IMR-90 (cell line): Measurements from ENCODE around the gene TMEM38A. TPM values are rescaled to one million over a fixed set of nuclear protein-coding genes. Genes with fewer than 3 reads are reported as not detected.

Experiments
- ATAC-seq: fragments of 200-7000 bp; cut with Tn5 transposase; 2 replicates; pipeline ENCODE4 v1.9.1; 2020; ENCODE audit warnings: low read depth, mild to moderate bottlenecking, moderate library complexity
- BruUV-seq: library from RNA; stranded (reverse); fragments of 400-500 nt; replicated peaks from 2 replicates; lab custom pipeline; 2021; lab: Mats Ljungman, UMichigan
- CTCF ChIA-PET: fragments of 300-600 bp; formaldehyde crosslinking; extraction: SDS; loops from one replicate; lab custom pipeline; 2021; ENCODE audit warnings: antibody characterized with exemption; lab: Yijun Ruan, JAX
- POLR2A ChIA-PET: fragments of 300-600 bp; sonication (Branson Sonifier 250); formaldehyde crosslinking; loops from one replicate; lab custom pipeline; 2022; ENCODE audit warnings: antibody characterized with exemption; ENCODE audit not compliant: unreplicated experiment; lab: Charles Lee
- DNase-seq: peaks from one replicate; pipeline ENCODE4 v3.0.0; 2013
- H2AFZ ChIP-seq: replicated peaks from 2 replicates; pipeline ENCODE3; 2013; ENCODE audit warnings: low read length, mild to moderate bottlenecking; ENCODE audit not compliant: poor library complexity
- H2AK5ac ChIP-seq: 2 replicates; pipeline ENCODE4 v1.6.1; 2013; ENCODE audit warnings: low read depth, low read length, inconsistent platforms
- H2AK9ac ChIP-seq: replicated peaks from 2 replicates; pipeline ENCODE3; 2013; ENCODE audit warnings: mild to moderate bottlenecking, low read depth, low read length, moderate library complexity; ENCODE audit not compliant: poor library complexity
- H2BK120ac ChIP-seq: 2 replicates; pipeline ENCODE4 v1.6.1; 2013; ENCODE audit warnings: low read depth, low read length, inconsistent platforms
- H2BK15ac ChIP-seq: 3 replicates; pipeline ENCODE4 v1.6.1; 2013; ENCODE audit warnings: low read depth, low read length, inconsistent platforms
- H2BK20ac ChIP-seq: 2 replicates; pipeline ENCODE4 v1.6.1; 2013; ENCODE audit warnings: low read depth, mild to moderate bottlenecking, inconsistent platforms, low read length, moderate library complexity
- H2BK5ac ChIP-seq: 2 replicates; pipeline ENCODE4 v1.6.1; 2013; ENCODE audit warnings: mild to moderate bottlenecking, low read depth, low read length, inconsistent platforms; ENCODE audit not compliant: poor library complexity, severe bottlenecking
- H3K14ac ChIP-seq: replicated peaks from 2 replicates; pipeline ENCODE4 v1.6.1; 2013; ENCODE audit warnings: low read depth, low read length, inconsistent platforms
- H3K18ac ChIP-seq: 2 replicates; pipeline ENCODE4 v1.6.1; 2013; ENCODE audit warnings: low read depth, low read length, control low read depth
- H3K23ac ChIP-seq: 2 replicates; pipeline ENCODE4 v1.6.1; 2013; ENCODE audit warnings: low read depth, low read length, inconsistent platforms
- H3K27ac ChIP-seq: 2 replicates; pipeline ENCODE4 v1.5.1; 2013; ENCODE audit warnings: mild to moderate bottlenecking, control low read depth, low read length; ENCODE audit not compliant: insufficient read depth
- H3K27me3 ChIP-seq: 2 replicates; pipeline ENCODE4 v1.6.1; 2013; ENCODE audit warnings: low read length; ENCODE audit not compliant: control insufficient read depth, insufficient read depth
- H3K36me3 ChIP-seq: 2 replicates; pipeline ENCODE4 v1.6.1; 2013; ENCODE audit warnings: low read length, mixed read lengths; ENCODE audit not compliant: control insufficient read depth, insufficient read depth
- H3K4ac ChIP-seq: 2 replicates; pipeline ENCODE4 v1.6.1; 2013; ENCODE audit warnings: low read depth, low read length, inconsistent platforms
- H3K4me1 ChIP-seq: 2 replicates; pipeline ENCODE4 v1.6.1; 2013; ENCODE audit warnings: low read length, mixed read lengths; ENCODE audit not compliant: control insufficient read depth, insufficient read depth
- H3K4me2 ChIP-seq: 2 replicates; pipeline ENCODE4 v1.6.1; 2013; ENCODE audit warnings: low read depth, mild to moderate bottlenecking, control low read depth, low read length, moderate library complexity
- H3K4me3 ChIP-seq: 2 replicates; pipeline ENCODE4 v1.5.1; 2013; ENCODE audit warnings: low read depth, mild to moderate bottlenecking, control low read depth, low read length, moderate library complexity; ENCODE audit not compliant: insufficient read depth
- H3K56ac ChIP-seq: 2 replicates; pipeline ENCODE4 v1.6.1; 2013; ENCODE audit warnings: low read length, inconsistent platforms; ENCODE audit not compliant: insufficient read depth; ENCODE audit errors: extremely low read depth
- H3K79me1 ChIP-seq, 2 experiments: 2 replicates each; pipeline ENCODE4 v1.6.1; 2013; ENCODE audit warnings: low read length in 2 of 2, inconsistent platforms in 1 of 2, low read depth in 1 of 2
- H3K9ac ChIP-seq: 2 replicates; pipeline ENCODE4 v1.6.1; 2013; ENCODE audit warnings: low read depth, low read length, control low read depth
- H3K9me1 ChIP-seq: 2 replicates; pipeline ENCODE4 v1.6.1; 2013; ENCODE audit warnings: low read length, inconsistent platforms; ENCODE audit not compliant: insufficient read depth
- H3K9me3 ChIP-seq: 2 replicates; pipeline ENCODE4 v1.6.1; 2013; ENCODE audit warnings: low read length; ENCODE audit not compliant: control insufficient read depth, insufficient read depth
- H4K20me1 ChIP-seq: 2 replicates; pipeline ENCODE4 v1.6.1; 2013; ENCODE audit warnings: low read length, inconsistent platforms; ENCODE audit not compliant: insufficient read depth
- H4K5ac ChIP-seq: 2 replicates; pipeline ENCODE4 v1.6.1; 2013; ENCODE audit warnings: mild to moderate bottlenecking, low read depth, low read length, control low read depth
- H4K8ac ChIP-seq, 2 experiments: 2 replicates each; pipeline ENCODE4 v1.6.1; 2013; ENCODE audit warnings: low read depth in 2 of 2, low read length in 2 of 2, control low read depth in 1 of 2, inconsistent platforms in 1 of 2
- H4K91ac ChIP-seq: 2 replicates; pipeline ENCODE4 v1.6.1; 2013; ENCODE audit warnings: low read depth, low read length, inconsistent platforms; ENCODE audit not compliant: insufficient read depth
- BHLHE40 ChIP-seq: fragments of 150-350 bp; IDR thresholded peaks from 2 replicates; pipeline ENCODE4 v1.6.1; 2016; ENCODE audit warnings: mild to moderate bottlenecking, low read depth, low read length
- CEBPB ChIP-seq: IDR thresholded peaks from 2 replicates; pipeline ENCODE4 v1.6.1; 2012; ENCODE audit warnings: low read depth, low read length, improper control_type of control experiment
- CHD1 ChIP-seq: IDR thresholded peaks from 2 replicates; pipeline ENCODE4 v1.6.1; 2012; ENCODE audit warnings: low read depth, low read length, improper control_type of control experiment
- CTCF ChIP-seq: conservative IDR thresholded peaks from 2 replicates; pipeline ENCODE4 v1.5.1; 2012; ENCODE audit warnings: mild to moderate bottlenecking, low read depth, low read length, improper control_type of control experiment
- ELK1 ChIP-seq: fragments of 150-350 bp; IDR thresholded peaks from 2 replicates; pipeline ENCODE4 v1.6.1; 2016; ENCODE audit warnings: low read depth, mild to moderate bottlenecking, low read length, moderate library complexity, borderline replicate concordance
- FOS ChIP-seq: fragments of 150-350 bp; IDR thresholded peaks from 2 replicates; pipeline ENCODE4 v1.6.1; 2016; ENCODE audit warnings: low read depth, low read length
- MAFK ChIP-seq: IDR thresholded peaks from 2 replicates; pipeline ENCODE4 v1.6.1; 2012; ENCODE audit warnings: low read depth, low read length, improper control_type of control experiment
- MAZ ChIP-seq: IDR thresholded peaks from 2 replicates; pipeline ENCODE4 v1.6.1; 2012; ENCODE audit warnings: low read depth, mild to moderate bottlenecking, low read length, improper control_type of control experiment, moderate library complexity, borderline replicate concordance
- MXI1 ChIP-seq: IDR thresholded peaks from 2 replicates; pipeline ENCODE4 v1.6.1; 2012; ENCODE audit warnings: low read depth, mild to moderate bottlenecking, low read length, moderate library complexity, borderline replicate concordance
- NFE2L2 ChIP-seq: fragments of 150-350 bp; IDR thresholded peaks from 2 replicates; pipeline ENCODE4 v1.6.1; 2016; ENCODE audit warnings: low read depth, mild to moderate bottlenecking, low read length
- POLR2A ChIP-seq: IDR thresholded peaks from 2 replicates; pipeline ENCODE4 v1.6.1; 2012; ENCODE audit warnings: mild to moderate bottlenecking, low read depth, low read length
- RAD21 ChIP-seq: IDR thresholded peaks from 2 replicates; pipeline ENCODE4 v1.6.1; 2012; ENCODE audit warnings: low read length, improper control_type of control experiment
- RCOR1 ChIP-seq: IDR thresholded peaks from 2 replicates; pipeline ENCODE4 v1.6.1; 2012; ENCODE audit warnings: mild to moderate bottlenecking, low read length, improper control_type of control experiment; ENCODE audit not compliant: insufficient replicate concordance
- RFX5 ChIP-seq: IDR thresholded peaks from 2 replicates; pipeline ENCODE4 v1.8.0; 2012; ENCODE audit warnings: low read depth, mild to moderate bottlenecking, low read length, moderate library complexity
- SMC3 ChIP-seq: fragments of 150-350 bp; IDR thresholded peaks from 2 replicates; pipeline ENCODE4 v1.6.1; 2016; ENCODE audit warnings: low read depth, mild to moderate bottlenecking, antibody characterized with exemption, low read length, moderate library complexity
- WGBS, 2 experiments: methylation state at CpG; one replicate each; pipeline versions ENCODE4 v1.1.5 to v1.1.7; 2013; ENCODE audit warnings: missing lambda C conversion rate in 2 of 2; ENCODE audit not compliant: insufficient read length in 1 of 2; ENCODE audit errors: extremely low coverage in 2 of 2; 5-methylcytosine and 5-hydroxymethylcytosine counted together
- dilution Hi-C: fragments of 300-500 bp; cut with HindIII; formaldehyde crosslinking; loops from one replicate; pipeline ENCODE4 v1.14.3; 2018; ENCODE audit warnings: low sequenced_read_pairs; ENCODE audit not compliant: unreplicated experiment
- in situ Hi-C: fragments of 300-500 bp; cut with MboI; formaldehyde crosslinking; loops from 3 replicates; pipeline ENCODE4 v1.14.3; 2019; ENCODE audit warnings: low sequenced_read_pairs, inconsistent platforms, mixed read lengths
- intact Hi-C: fragments of 100-400 bp; cut with micrococcal nuclease; formaldehyde crosslinking; loops from 2 replicates; pipeline ENCODE4 v1.10.0; 2022
- polyA plus RNA-seq, 3 experiments: library from polyadenylated mRNA; depleted of rRNA; stranded (reverse); fragments of >200 nt; gene quantifications; 2 replicates each; pipeline ENCODE4 v1.2.3, GENCODE V29; 2012; ENCODE audit warnings: low replicate concordance in 1 of 3
- total RNA-seq: library from RNA; depleted of rRNA; stranded (reverse); fragments of >200 nt; gene quantifications from 2 replicates; pipeline ENCODE4 v1.2.3, GENCODE V29; 2012
- TF ChIP-seq, protein P1 (sequence below): fragments of 150-350 bp; IDR thresholded peaks from 2 replicates; pipeline ENCODE4 v1.6.1; 2017; ENCODE audit warnings: mild to moderate bottlenecking, antibody characterized with exemption, low read length, low read depth

The TMEM38A gene
- total and polyA plus RNA-seq, 2 of the 4 experiments (the other 2 are of a cell fraction): 1.3 to 2.0 TPM

DNA sequence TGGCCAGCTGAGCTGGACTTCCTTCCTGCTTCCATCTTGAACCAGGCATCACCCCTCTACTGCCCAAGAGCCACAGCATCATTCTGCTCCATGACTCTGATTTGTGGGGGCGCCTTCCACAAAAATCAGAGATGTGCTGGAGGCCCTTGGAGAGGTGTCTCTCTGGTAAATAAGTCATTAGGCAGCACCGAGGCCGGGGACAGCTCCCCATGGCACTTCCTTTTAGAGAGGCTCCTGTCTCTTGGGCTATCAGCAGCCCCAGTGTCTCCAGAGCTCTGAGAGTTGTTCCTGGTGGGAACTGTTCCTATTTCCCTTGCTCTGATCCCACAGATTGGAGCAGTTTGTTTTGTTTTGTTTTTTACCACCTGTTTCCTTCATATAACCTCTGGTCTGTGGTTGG, 78.6 kb downstream of the TMEM38A start:
- Histone ChIP-seq H3K18ac (no peak overlapping the region), H3K14ac (no peak overlapping the region), H3K4me2 (no peak overlapping the region), H3K79me1 (no peaks in the 10 kb centered on the region), H3K4me1 (no peaks in the 10 kb centered on the region), H2BK20ac (no peak overlapping the region), H2AFZ (no peak overlapping the region), H3K27ac (no peak overlapping the region), H3K9me3 (peaks cover 4% of the 10 kb centered on the region; the same call in 1 of the 2 replicates), H2BK15ac (no peak overlapping the region), H3K36me3 (no peaks in the 10 kb centered on the region), H3K27me3 (peaks cover 2% of the 10 kb centered on the region; the same call in 1 of the 2 replicates), H3K4ac (no peak overlapping the region), H4K91ac (no peak overlapping the region), H3K4me3 (no peak overlapping the region), H3K9ac (no peak overlapping the region), H2AK5ac (no peak overlapping the region), H2BK120ac (no peak overlapping the region), H3K23ac (no peak overlapping the region), H2AK9ac (no peak overlapping the region), H3K56ac (no peak overlapping the region), H4K20me1 (no peaks in the 10 kb centered on the region), H4K5ac (no peak overlapping the region), H2BK5ac (no peak overlapping the region), H3K9me1 (no peaks in the 10 kb centered on the region), H4K8ac (no peak overlapping the region)
- CTCF ChIA-PET: no interaction called here
- no peak for DNase-seq
- dilution Hi-C loops: no loop called here
- BruUV-seq: no TSS peak
- POLR2A ChIA-PET: no interaction called here
- ATAC-seq: no peak
- intact Hi-C loops: no loop called here
- in situ Hi-C loops: no loop called here
- 8% methylated on average over 2 of the region's 3 CpGs; no CpG with 5 or more reads in 1 of the 2 experiments for WGBS, 2 experiments
- TF ChIP-seq CEBPB: no peak
- TF ChIP-seq NFE2L2: no peak
- TF ChIP-seq, protein P1, sequence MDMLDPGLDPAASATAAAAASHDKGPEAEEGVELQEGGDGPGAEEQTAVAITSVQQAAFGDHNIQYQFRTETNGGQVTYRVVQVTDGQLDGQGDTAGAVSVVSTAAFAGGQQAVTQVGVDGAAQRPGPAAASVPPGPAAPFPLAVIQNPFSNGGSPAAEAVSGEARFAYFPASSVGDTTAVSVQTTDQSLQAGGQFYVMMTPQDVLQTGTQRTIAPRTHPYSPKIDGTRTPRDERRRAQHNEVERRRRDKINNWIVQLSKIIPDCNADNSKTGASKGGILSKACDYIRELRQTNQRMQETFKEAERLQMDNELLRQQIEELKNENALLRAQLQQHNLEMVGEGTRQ: no peak
- no peak for TF ChIP-seq MXI1
- TF ChIP-seq CHD1: no peak
- no peak for TF ChIP-seq ELK1
- no peak for TF ChIP-seq RCOR1
- no peak for TF ChIP-seq SMC3
- TF ChIP-seq POLR2A: no peak
- no peak for TF ChIP-seq BHLHE40
- no peak for TF ChIP-seq FOS
- no peak for TF ChIP-seq RAD21
- no peak for TF ChIP-seq RFX5
- TF ChIP-seq CTCF: no peak
- TF ChIP-seq MAZ: no peak
- TF ChIP-seq MAFK: no peak
